OCI-LY7 (cell line): ENCODE results near the gene ABI2.

Experiments
- EZH2phosphoT487 ChIP-seq: fragments of 200-600 bp; sonication (generic); IDR thresholded peaks from 2 replicates; pipeline ENCODE4 v1.6.1; 2018; ENCODE audit warnings: low read depth, borderline replicate concordance, mild to moderate bottlenecking, mixed run types, antibody characterized with exemption, low read length, moderate library complexity, mixed read lengths
- TF ChIP-seq, protein P1 (sequence below): fragments of 200-600 bp; sonication (generic); conservative IDR thresholded peaks from 2 replicates; pipeline ENCODE4 v1.5.1; 2014; ENCODE audit warnings: mild to moderate bottlenecking, antibody characterized with exemption, low read length, moderate library complexity, mixed read lengths

DNA sequence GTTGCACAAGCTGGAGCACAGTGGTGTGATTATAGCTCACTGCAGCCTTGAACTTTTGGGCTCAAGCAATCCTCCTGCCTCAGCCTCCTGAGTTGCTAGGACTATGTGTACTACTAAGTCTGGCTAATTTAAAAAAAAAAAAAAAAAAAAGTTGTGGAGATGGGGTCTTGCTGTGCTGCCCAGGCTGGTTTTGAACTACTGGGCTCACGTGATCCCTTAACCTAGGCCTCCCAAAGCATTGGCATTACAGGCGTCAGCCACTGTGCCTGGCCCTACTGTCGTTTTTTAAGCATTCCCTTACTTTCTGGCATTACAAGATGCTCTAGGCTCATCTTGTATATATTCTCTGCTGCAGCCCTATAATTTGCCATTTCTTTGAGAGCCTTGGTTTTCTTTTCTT is 118.6 kb downstream of the ABI2 start:
- TF ChIP-seq, protein P1, sequence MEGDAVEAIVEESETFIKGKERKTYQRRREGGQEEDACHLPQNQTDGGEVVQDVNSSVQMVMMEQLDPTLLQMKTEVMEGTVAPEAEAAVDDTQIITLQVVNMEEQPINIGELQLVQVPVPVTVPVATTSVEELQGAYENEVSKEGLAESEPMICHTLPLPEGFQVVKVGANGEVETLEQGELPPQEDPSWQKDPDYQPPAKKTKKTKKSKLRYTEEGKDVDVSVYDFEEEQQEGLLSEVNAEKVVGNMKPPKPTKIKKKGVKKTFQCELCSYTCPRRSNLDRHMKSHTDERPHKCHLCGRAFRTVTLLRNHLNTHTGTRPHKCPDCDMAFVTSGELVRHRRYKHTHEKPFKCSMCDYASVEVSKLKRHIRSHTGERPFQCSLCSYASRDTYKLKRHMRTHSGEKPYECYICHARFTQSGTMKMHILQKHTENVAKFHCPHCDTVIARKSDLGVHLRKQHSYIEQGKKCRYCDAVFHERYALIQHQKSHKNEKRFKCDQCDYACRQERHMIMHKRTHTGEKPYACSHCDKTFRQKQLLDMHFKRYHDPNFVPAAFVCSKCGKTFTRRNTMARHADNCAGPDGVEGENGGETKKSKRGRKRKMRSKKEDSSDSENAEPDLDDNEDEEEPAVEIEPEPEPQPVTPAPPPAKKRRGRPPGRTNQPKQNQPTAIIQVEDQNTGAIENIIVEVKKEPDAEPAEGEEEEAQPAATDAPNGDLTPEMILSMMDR, result no peak
- TF ChIP-seq EZH2phosphoT487, result no peak
